Stomach (tissue), 9 donors: ENCODE measurements around the gene RNU6-9. TPM values are rescaled to one million over a fixed set of nuclear protein-coding genes. Genes with fewer than 3 reads are reported as not detected.
A peak's percentile ranks its signal among the peaks of the same experiment; 100 is the strongest.

Source experiments
- DNase-seq, 2 donors: peaks; one replicate each; pipeline versions ENCODE4 v3.0.0 to v3.0.0-alpha.2; 2013 to 2019
- H3K27ac ChIP-seq, 5 donors: fragments of 200-600 bp in 4 of 5; sonication (generic) in 4 of 5; one replicate each; pipeline ENCODE4 v1.5.1; 2013 to 2019; ENCODE audit warnings: mild to moderate bottlenecking in 1 of 5, moderate library complexity in 1 of 5
- H3K27me3 ChIP-seq, 3 donors: fragments of 200-600 bp; sonication (generic); one replicate each; pipeline ENCODE4 v1.5.1; 2017 to 2019; ENCODE audit warnings: mixed run types in 1 of 3
- H3K36me3 ChIP-seq, 4 donors: fragments of 200-600 bp; sonication (generic); 1 replicate in 3 of 4; 2 replicates in 1 of 4; pipeline ENCODE4 v1.5.1; 2016 to 2019
- H3K4me1 ChIP-seq, 4 donors: fragments of 200-600 bp; sonication (generic); one replicate each; pipeline ENCODE4 v1.5.1; 2016 to 2019
- H3K4me3 ChIP-seq, 4 donors: fragments of 200-600 bp; sonication (generic) in 3 of 4; one replicate each; pipeline ENCODE4 v1.5.1; 2016 to 2019; ENCODE audit warnings: mild to moderate bottlenecking in 1 of 4
- H3K9me3 ChIP-seq, 4 donors: fragments of 200-600 bp; sonication (generic); one replicate each; pipeline ENCODE4 v1.5.1; 2016 to 2019
- EP300 ChIP-seq: sonication (generic); formaldehyde crosslinking; IDR thresholded peaks from one replicate; pipeline ENCODE4 v1.6.1; 2017; ENCODE audit warnings: antibody characterized with exemption
- POLR2A ChIP-seq, 4 donors: fragments of 450-650 bp; IDR thresholded peaks; one replicate each; pipeline ENCODE4 v1.6.1; 2016; ENCODE audit warnings: antibody characterized with exemption in 4 of 4, control low read depth in 2 of 4, mild to moderate bottlenecking in 1 of 4, moderate library complexity in 1 of 4
- POLR2AphosphoS5 ChIP-seq, 3 donors: sonication (generic); formaldehyde crosslinking; IDR thresholded peaks; one replicate each; pipeline ENCODE4 v1.6.1; 2016; ENCODE audit warnings: antibody characterized with exemption in 3 of 3
- WGBS, 5 donors: extraction: QIAGEN DNeasy Blood & Tissue Kit in 3 of 5; methylation state at CpG; one replicate each; pipeline versions ENCODE4 v1.1.5 to v1.1.7; 2013 to 2018; 5-methylcytosine and 5-hydroxymethylcytosine counted together
- intact Hi-C: fragments of 100-400 bp; cut with DNase I; formaldehyde crosslinking; loops from one replicate; pipeline ENCODE4 v1.15.1; 2023; ENCODE audit warnings: low total_unique reads
- polyA plus RNA-seq, 3 donors: library from polyadenylated mRNA; stranded (reverse); fragments of 200-250 nt; gene quantifications; one replicate each; pipeline ENCODE4 v1.2.3, GENCODE V29; 2013
- total RNA-seq, 5 donors: library from RNA; depleted of rRNA; stranded (reverse); fragments of >200 nt; gene quantifications; one replicate each; pipeline versions ENCODE4 v1.1.0 to v1.2.3, GENCODE V29; 2014 to 2016
- TF ChIP-seq, protein P1 (sequence below), 7 experiments: fragments of 450-650 bp in 4 of 7; fragments of 200-600 bp in 3 of 7; sonication (generic) in 3 of 7; IDR thresholded peaks; one replicate each; pipeline ENCODE4 v1.5.1; 2016 to 2019; ENCODE audit warnings: antibody characterized with exemption in 7 of 7, control low read depth in 2 of 7, mild to moderate bottlenecking in 1 of 7
- donor health status: healthy with polysubstance abuse.
- donor health status: Bipolar disorder and iron deficiency.
- donor health status: healthy.

The RNU6-9 gene
- total and polyA plus RNA-seq, 8 donors = not detected

DNA sequence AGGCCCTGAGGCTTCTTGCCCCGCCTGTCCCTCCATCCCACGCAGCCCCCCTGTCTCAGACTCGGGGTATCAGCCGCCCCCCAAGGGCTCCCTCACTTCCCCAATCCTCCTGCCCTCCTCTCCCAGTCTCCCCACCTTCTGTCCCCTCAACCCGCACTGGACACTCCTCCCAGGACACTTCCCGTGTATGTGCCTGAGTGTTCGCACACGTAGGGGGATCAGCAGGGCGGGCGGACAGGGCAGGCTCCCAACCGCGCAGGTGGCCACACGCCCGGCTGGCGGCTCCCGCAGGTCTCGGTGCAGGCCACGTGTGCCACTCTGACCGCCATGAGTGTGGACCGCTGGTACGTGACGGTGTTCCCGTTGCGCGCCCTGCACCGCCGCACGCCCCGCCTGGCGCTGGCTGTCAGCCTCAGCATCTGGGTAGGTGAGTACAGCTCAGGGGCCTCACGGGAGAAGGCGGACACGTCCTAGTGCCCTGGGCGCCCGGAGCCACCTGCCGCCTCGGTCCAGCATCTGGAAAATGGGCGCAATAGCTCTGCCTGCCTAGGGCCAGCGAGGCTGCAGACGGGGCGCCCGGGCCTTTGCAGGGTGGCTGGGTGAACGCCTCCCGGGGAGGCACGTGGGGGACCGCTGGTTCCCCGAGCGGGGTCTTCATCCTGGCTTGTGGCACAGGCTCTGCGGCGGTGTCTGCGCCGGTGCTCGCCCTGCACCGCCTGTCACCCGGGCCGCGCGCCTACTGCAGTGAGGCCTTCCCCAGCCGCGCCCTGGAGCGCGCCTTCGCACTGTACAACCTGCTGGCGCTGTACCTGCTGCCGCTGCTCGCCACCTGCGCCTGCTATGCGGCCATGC is 26.1 kb downstream of the RNU6-9 start:
- peak overlapping the region; percentile 19 to 42 (median 30) for H3K4me3 ChIP-seq
- intact Hi-C loops = loop anchor here (5.0 kb wide), 3 partner anchors 52 to 152 kb away; partner anchors contain the start of gene WDR18
- no peaks in the 10 kb centered on the region for H3K9me3 ChIP-seq
- H3K27ac ChIP-seq = no peak overlapping the region
- peaks cover 33 to 64% (median 56%) of the 10 kb centered on the region in 4 donors for H3K4me1 ChIP-seq
- 2 to 4% (median 3%) methylated on average over 6 to 68 of the region's 68 CpGs for WGBS, 5 donors
- peak in 1 of 2 donors; percentile 76 for DNase-seq
- TF ChIP-seq EP300 (no peak), POLR2AphosphoS5 (IDR thresholded peaks at IDR 0.05) (no peak), POLR2A (IDR thresholded peaks at IDR 0.05) (no peak)
- TF ChIP-seq, protein P1, sequence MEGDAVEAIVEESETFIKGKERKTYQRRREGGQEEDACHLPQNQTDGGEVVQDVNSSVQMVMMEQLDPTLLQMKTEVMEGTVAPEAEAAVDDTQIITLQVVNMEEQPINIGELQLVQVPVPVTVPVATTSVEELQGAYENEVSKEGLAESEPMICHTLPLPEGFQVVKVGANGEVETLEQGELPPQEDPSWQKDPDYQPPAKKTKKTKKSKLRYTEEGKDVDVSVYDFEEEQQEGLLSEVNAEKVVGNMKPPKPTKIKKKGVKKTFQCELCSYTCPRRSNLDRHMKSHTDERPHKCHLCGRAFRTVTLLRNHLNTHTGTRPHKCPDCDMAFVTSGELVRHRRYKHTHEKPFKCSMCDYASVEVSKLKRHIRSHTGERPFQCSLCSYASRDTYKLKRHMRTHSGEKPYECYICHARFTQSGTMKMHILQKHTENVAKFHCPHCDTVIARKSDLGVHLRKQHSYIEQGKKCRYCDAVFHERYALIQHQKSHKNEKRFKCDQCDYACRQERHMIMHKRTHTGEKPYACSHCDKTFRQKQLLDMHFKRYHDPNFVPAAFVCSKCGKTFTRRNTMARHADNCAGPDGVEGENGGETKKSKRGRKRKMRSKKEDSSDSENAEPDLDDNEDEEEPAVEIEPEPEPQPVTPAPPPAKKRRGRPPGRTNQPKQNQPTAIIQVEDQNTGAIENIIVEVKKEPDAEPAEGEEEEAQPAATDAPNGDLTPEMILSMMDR (IDR thresholded peaks at IDR 0.05) = no peak
- peaks cover 26 to 57% (median 53%) of the 10 kb centered on the region in 3 donors for H3K27me3 ChIP-seq
- H3K36me3 ChIP-seq = no peaks in the 10 kb centered on the region

DNA sequence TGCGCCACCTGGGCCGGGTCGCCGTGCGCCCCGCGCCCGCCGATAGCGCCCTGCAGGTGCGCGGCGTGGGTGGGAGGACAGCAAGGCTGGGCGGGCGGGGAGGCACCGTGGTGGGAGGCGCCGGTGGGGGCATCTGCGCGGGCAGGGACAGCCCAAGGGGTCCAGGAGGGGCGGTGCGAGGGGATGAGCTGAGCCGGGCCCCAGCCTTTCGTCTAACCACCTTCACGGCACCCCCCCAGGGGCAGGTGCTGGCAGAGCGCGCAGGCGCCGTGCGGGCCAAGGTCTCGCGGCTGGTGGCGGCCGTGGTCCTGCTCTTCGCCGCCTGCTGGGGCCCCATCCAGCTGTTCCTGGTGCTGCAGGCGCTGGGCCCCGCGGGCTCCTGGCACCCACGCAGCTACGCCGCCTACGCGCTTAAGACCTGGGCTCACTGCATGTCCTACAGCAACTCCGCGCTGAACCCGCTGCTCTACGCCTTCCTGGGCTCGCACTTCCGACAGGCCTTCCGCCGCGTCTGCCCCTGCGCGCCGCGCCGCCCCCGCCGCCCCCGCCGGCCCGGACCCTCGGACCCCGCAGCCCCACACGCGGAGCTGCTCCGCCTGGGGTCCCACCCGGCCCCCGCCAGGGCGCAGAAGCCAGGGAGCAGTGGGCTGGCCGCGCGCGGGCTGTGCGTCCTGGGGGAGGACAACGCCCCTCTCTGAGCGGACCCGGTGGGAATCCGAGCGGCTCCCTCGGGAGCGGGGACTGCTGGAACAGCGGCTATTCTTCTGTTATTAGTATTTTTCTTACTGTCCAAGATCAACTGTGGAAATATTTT is 27.0 kb downstream of the RNU6-9 start:
- Histone ChIP-seq H3K27me3 (peaks cover 26 to 57% (median 53%) of the 10 kb centered on the region in 3 donors), H3K4me1 (peaks cover 39 to 72% (median 63%) of the 10 kb centered on the region in 4 donors), H3K27ac (peak overlapping the region in 1 of 5 donors; percentile 3), H3K9me3 (no peaks in the 10 kb centered on the region), H3K36me3 (no peaks in the 10 kb centered on the region), H3K4me3 (peak overlapping the region; percentile 19 to 42 (median 30))
- DNase-seq = peak in 1 of 2 donors; percentile 77
- no peak for TF ChIP-seq EP300
- no peak for TF ChIP-seq POLR2A (IDR thresholded peaks at IDR 0.05)
- TF ChIP-seq POLR2AphosphoS5 (IDR thresholded peaks at IDR 0.05) = no peak
- TF ChIP-seq, protein P1 (IDR thresholded peaks at IDR 0.05) = no peak
- 2 to 3% (median 2%) methylated on average over 19 to 84 of the region's 84 CpGs for WGBS, 5 donors
- intact Hi-C loops = loop anchor here (5.0 kb wide), 1 partner anchor 62 kb away; the partner anchor contains the start of gene WDR18

DNA sequence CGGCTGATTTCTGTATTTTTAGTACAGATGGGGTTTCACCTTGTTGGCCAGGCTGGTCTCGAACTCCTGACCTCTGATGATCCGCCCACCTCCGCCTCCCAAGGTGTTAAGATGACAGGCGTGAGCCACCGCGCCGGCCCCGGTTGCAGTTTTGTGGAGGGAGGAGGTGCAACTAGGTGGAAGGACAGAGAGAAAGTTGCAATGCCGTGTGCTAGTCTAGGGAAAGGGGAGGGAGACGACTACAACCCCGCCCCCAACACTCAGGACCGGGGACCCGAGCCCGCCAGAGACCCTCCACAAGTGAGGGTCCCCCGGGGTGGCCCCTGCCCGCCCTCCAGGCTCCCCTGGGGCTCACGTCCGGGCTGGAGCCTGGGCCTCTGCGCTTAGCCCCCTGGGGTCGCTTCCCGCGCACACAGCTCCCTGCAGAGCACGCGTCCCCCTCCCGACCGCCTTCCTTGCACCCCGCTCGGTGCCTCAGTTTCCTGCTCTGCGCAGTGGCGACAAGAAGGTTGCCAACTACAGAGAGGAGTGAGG is 31.3 kb downstream of the RNU6-9 start:
- peak overlapping the region in 4 of 5 donors; percentile 84 to 91 (median 90) for H3K27ac ChIP-seq
- TF ChIP-seq POLR2A (IDR thresholded peaks at IDR 0.05) (no peak), EP300 (no peak), POLR2AphosphoS5 (IDR thresholded peaks at IDR 0.05) (no peak)
- TF ChIP-seq, protein P1 (IDR thresholded peaks at IDR 0.05) = no peak
- DNase-seq = peak in 1 of 2 donors; percentile 48

More for the DNA sequence above, 31.3 kb downstream of the RNU6-9 start:
- Histone ChIP-seq H3K4me3 (peak overlapping the region; percentile 65 to 98 (median 88)), H3K4me1 (peaks cover 32 to 74% (median 55%) of the 10 kb centered on the region in 4 donors), H3K9me3 (no peaks in the 10 kb centered on the region), H3K27me3 (peaks cover 11 to 19% (median 19%) of the 10 kb centered on the region in 3 donors), H3K36me3 (peaks cover 0 to 9% (median 7%) of the 10 kb centered on the region in 4 donors)
- intact Hi-C loops = loop anchor here (5.0 kb wide), 1 partner anchor 58 kb away; the partner anchor contains the start of gene WDR18
- WGBS, 5 donors = 11 to 14% (median 14%) methylated on average over 23 to 31 of the region's 31 CpGs
